ENCODE data around the gene CCDC182.
A peak's percentile ranks its signal among the peaks of the same experiment; 100 is the strongest.

Gene CCDC182

GRCh38 chr17:57726213-57726790 lies 18.8 kb downstream of the CCDC182 start:
- no peak for DNase-seq

DNA sequence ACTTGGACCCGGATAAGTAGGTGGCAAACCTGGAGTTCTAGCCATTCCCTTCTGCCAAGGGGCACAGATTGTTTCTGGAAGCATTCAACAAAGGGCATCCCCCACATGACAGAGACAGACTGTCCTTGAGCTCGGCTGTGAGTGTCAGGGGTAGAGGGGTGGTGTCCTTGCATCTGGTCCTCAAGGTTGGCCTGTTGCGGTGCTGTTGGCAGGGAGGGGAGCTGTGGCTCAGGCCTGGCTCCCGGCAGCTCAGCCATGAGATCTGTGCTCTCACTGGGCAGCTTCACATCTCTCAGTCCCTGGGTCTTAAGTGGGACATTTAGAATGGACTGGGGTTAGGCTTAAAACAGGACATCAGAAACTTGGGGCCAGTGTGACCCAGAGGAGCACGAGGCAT lies 20.4 kb downstream of the CCDC182 start:
- DNase-seq = peak; percentile 30

- no peak for DNase-seq
These were observed 20.9 kb downstream of the CCDC182 start for GRCh38 chr17:57724026-57724728.

DNA sequence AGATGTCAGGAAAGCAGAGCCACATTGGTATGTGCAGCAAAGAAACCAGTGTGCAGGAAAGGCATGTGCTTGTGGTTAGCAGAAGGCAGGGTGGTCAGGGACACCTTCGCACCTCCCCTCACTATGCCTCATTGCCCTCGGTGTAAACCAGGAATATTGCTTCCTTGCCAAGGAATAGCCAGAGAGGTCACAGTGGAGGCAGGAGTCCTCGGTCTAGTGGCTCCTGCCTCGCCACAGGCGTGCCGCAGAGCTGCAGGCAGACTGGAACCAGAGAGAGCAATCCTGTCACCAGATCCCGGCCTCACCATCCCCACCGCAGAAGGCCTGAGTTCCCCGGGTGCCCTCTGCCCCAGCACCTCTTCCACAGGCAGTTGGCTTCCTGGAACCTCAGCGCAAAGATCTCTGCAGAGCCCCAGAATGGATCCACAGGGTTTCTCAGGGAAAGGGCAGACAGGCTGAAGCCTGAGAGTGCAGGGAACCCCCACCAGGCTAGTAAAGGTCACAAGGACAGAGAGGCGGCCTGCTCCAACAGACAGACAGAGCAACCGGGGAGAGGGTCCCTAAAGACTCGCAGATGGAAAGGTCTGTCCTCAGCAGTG lies 21.6 kb downstream of the CCDC182 start:
- DNase-seq = peak; percentile 37

- DNase-seq = no peak
These were observed 22.4 kb downstream of the CCDC182 start for GRCh38 chr17:57722704-57723043.

GRCh38 chr17:57721967-57722703 lies 23.0 kb downstream of the CCDC182 start:
- no peak for DNase-seq

- peak; percentile 53 for DNase-seq
These were observed 24.6 kb downstream of the CCDC182 start for GRCh38 chr17:57720386-57721035.

- no peak for DNase-seq
These were observed 26.2 kb downstream of the CCDC182 start for GRCh38 chr17:57718878-57719277.

DNA sequence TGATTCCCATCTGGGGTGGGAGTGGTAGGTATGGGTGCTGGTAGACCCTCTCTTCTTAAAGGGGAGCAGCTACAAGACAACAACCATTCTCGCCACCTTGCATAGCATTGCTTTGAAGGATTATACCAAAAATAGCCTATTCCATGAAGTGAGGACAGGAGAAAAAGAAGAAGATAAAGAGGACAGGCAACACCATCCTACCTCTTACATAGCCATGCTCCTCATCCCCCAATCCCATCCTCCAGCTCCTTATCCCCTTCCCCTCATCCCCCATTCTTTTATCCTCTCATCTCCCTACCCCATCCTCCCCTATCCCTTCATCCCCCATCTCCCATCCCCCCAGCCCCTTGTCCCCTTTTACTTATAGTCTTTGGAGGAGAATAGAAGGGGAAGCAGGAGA lies 29.1 kb downstream of the CCDC182 start:
- DNase-seq = no peak

GRCh38 chr17:57714665-57715180 lies 30.4 kb downstream of the CCDC182 start:
- no peak for DNase-seq

GRCh38 chr17:57713140-57713539 lies 32.0 kb downstream of the CCDC182 start:
- DNase-seq = no peak

GRCh38 chr17:57708410-57708809 lies 36.7 kb downstream of the CCDC182 start:
- peak; percentile 41 for DNase-seq

- peak; percentile 50 for DNase-seq
These were observed 37.2 kb downstream of the CCDC182 start for GRCh38 chr17:57707892-57708291.

DNA sequence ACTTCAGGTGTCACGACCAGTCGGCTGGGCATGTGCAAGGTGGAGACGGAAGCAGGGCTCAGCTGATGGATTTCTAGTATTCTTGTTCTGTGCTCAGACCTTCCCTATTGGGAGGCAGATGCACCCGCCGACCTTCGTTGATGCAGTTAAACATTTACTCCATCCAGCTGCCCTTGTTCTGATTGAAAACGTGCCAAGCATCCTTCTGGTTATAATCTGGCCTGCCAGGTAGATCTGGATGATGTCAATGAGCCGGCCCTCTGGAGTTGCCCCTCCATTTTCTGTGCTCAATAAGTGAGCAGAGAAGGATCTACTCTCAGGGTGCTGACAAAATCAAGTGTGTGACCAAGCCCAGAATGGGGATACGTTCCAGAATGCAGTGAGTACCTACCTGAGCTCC lies 38.3 kb downstream of the CCDC182 start:
- peak; percentile 31 for DNase-seq

DNA sequence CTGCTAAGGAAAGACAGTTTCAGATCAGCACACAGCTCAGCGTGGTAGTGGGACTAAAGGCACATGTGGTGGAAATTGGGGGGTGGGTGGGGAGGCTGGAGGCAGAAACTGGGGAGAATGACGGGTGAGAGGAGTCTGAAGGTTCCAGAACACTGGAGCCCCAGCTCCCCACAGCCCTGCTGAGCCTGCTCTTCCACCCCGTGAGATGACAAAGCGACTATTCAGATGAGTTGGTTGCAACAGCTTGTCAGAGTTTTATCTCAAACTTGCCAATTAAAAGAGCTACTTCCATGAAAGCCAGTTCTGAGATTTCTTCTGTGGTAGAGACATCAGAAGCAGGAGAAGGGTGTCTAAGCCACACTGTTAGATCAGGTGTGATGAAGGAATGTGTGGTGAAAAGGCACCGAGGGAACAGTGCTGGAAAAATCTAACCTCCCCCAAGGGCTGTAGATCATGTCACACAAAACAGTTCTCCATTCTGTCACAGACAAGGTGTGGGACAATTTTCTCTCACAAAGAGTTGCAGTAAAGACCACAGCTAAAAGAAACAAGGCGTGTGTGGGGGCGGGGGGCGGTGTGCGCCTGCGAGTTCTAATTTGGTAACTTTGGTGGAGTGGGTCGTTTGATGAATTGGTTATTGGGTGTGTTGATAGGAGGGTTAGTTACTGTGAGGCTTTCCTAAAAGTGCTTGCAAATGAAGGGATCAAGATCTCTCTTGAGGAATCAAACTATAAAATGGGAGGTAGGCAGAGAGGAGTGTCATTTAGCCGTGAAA lies 39.0 kb downstream of the CCDC182 start:
- DNase-seq = peak; percentile 31

DNA sequence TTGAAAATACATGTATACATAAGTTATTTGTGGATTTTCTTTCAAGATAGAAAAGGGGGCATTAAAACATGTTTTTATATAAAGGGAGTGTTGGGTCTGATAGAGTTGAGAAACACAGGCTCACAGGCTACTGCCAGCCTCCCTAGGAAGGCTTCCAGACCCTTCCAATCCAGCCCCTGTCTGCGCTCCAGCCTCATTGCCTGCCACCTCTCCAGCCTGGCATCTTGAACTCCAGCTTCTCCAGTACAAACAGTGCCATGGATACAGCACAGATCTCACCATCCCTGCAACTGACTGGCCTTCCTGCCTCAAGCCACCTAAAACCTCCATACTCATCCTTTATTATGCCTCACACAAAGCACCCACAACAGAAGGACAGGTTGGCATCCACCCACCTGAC lies 40.7 kb downstream of the CCDC182 start:
- DNase-seq = no peak

GRCh38 chr17:57703273-57703672 lies 41.8 kb downstream of the CCDC182 start:
- no peak for DNase-seq

GRCh38 chr17:57701124-57701523 lies 44.0 kb downstream of the CCDC182 start:
- no peak for DNase-seq

- DNase-seq = peak; percentile 38
These were observed 45.3 kb downstream of the CCDC182 start for GRCh38 chr17:57699751-57700219.

DNA sequence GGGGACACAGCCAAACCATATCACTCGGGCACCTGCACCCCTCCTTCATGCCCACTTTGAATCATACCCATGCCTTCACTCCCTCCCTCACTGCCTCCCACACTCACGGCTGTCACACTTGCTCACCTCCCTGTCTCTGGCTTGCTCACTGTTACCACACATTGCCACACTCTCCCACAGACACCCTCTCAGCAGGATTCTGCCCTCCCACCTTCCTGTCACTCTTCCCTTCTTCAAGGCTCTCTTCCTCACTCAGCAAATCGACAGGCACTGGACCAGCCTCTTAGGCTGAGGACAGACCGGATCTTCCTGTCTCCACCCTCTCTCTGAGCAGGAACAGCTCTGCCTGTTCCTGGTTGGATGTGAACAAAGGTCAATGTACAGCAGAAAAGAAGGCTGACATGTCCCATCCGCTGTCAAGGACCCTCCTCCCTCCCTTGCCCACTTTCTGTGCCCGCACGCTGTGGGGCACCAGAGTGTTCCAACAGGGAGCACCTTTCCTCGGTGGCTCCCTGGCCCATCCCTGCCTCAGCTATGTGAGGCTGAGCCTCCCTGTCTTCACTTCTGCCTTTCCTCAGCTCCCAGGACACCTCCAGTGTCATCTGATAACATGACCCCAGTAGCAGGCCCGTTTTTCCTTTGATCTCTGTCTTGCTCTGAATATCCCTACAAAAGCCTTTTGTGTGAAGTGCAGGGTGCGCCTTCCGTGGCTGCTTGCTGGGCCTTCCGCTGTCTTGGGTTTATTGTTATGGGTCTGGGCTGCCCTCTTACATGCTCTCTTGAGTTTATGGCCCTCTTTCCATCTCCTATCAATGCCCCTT lies 47.0 kb downstream of the CCDC182 start:
- DNase-seq = peak; percentile 59

- no peak for DNase-seq
These were observed 47.9 kb downstream of the CCDC182 start for GRCh38 chr17:57697197-57697596.

All from activated effector memory CD4-positive, alpha-beta T cell treated with anti-CD3 and anti-CD28 coated beads, Interleukin-2, amount 50 U/mL, for 16 hours (primary cell).